NOMO-1 treated with DMSO at 0.1 percent for 48 hours (cell line): ENCODE measurements around the gene PIK3C2A.

Experiments used
- DNase-seq: peaks from one replicate; lab custom pipeline; 2025; ENCODE audit not compliant: unreplicated experiment; lab: John Stamatoyannopoulos, UW

The PIK3C2A gene

GRCh38 chr11:17162376-17162775 lies 45.4 kb downstream of the PIK3C2A start:
- no peak for DNase-seq

- peak; percentile 67 for DNase-seq
Measured at GRCh38 chr11:17161515-17161914, 46.3 kb downstream of the PIK3C2A start.

GRCh38 chr11:17159441-17159840 lies 48.3 kb downstream of the PIK3C2A start:
- no peak for DNase-seq
